T-helper 1 cell treated with Interleukin-12 subunit alpha and Interleukin-12 subunit beta and Interleukin-4 antibody, amounts not matched to agents 30 ng/mL and 1 ng/mL, for 36 hours (primary cell): ENCODE data around the gene APOOL. TPM values are rescaled to one million over a fixed set of nuclear protein-coding genes. Genes with fewer than 3 reads are reported as not detected.
"Not testable (repeated sequence)": the region's sequence is repeated elsewhere in the genome, so short reads cannot be mapped to it uniquely, and the experiment has no call there.

ENCODE experiments used
- intact Hi-C: fragments of 100-400 bp; cut with micrococcal nuclease; formaldehyde crosslinking; loops from one replicate; pipeline ENCODE4 v1.15.1; 2024
- total RNA-seq: library from RNA; stranded (reverse); gene quantifications from 2 replicates; pipeline ENCODE4 v1.2.3, GENCODE V29; 2022

The APOOL gene
- total RNA-seq, 1 donor from 2014 or later: 14.3 TPM

- intact Hi-C loops: not testable (repeated sequence)
These were observed 73.6 kb downstream of the APOOL start for GRCh38 chrX:85077247-85077646.

GRCh38 chrX:85084770-85085393 is 81.2 kb downstream of the APOOL start:
- intact Hi-C loops: loop anchor here (1.0 kb wide), 1 partner anchor 459 kb away; no protein-coding TSS in a partner anchor

GRCh38 chrX:85089321-85089840 is 85.7 kb downstream of the APOOL start:
- intact Hi-C loops: no loop called here

- intact Hi-C loops: no loop called here
These were observed 103.7 kb downstream of the APOOL start for GRCh38 chrX:85107407-85107806.

GRCh38 chrX:85108165-85108564 is 104.5 kb downstream of the APOOL start:
- intact Hi-C loops: no loop called here

- intact Hi-C loops: no loop called here
These were observed 105.6 kb downstream of the APOOL start for GRCh38 chrX:85109235-85109634.

- intact Hi-C loops: no loop called here
These were observed 107.7 kb downstream of the APOOL start for GRCh38 chrX:85111347-85111746.

GRCh38 chrX:85112293-85112692 is 108.6 kb downstream of the APOOL start:
- intact Hi-C loops: no loop called here

- intact Hi-C loops: no loop called here
These were observed 110.1 kb downstream of the APOOL start for GRCh38 chrX:85113746-85114145.

GRCh38 chrX:85114171-85114570 is 110.5 kb downstream of the APOOL start:
- intact Hi-C loops: no loop called here

GRCh38 chrX:85114776-85115175 is 111.1 kb downstream of the APOOL start:
- intact Hi-C loops: no loop called here

- intact Hi-C loops: no loop called here
These were observed 111.6 kb downstream of the APOOL start for GRCh38 chrX:85115252-85115651.

- intact Hi-C loops: no loop called here
These were observed 132.7 kb downstream of the APOOL start for GRCh38 chrX:85136409-85136808.

- intact Hi-C loops: no loop called here
These were observed 135.7 kb downstream of the APOOL start for GRCh38 chrX:85139422-85139821.

GRCh38 chrX:85140964-85141363 is 137.3 kb downstream of the APOOL start:
- intact Hi-C loops: no loop called here

Other genes with a start within 250 kb of the APOOL start
- not detected in 2 replicates for gene SATL1, start 239.9 kb downstream of the APOOL start, total RNA-seq
- 0.12 and 0.54 TPM in 2 replicates for gene ZNF711, start 240.1 kb downstream of the APOOL start, total RNA-seq